Measurements from ENCODE around the gene PPARG.

PPARG gene

GRCh38 chr3:12328132-12328836, 39.4 kb downstream of the PPARG start:
- H3K79me1 ChIP-seq (replicated peaks; ENCODE audit: low read length, poor library complexity, severe bottlenecking), result peaks cover 10% of the 10 kb centered on the region
- no peak overlapping the region for H3K4ac ChIP-seq (ENCODE audit: low read depth in 1 of 2, low read length in 2 of 2)
- H2BK15ac ChIP-seq (ENCODE audit: low read depth, poor library complexity, severe bottlenecking), result no peak overlapping the region
- no peak for DNase-seq
- H3K27me3 ChIP-seq (ENCODE audit: control insufficient read depth in 1 of 2, insufficient read depth in 1 of 2, low read length in 2 of 2), result no peaks in the 10 kb centered on the region
- no peak overlapping the region for H3K4me2 ChIP-seq (ENCODE audit: low read length, poor library complexity, severe bottlenecking)
- no peak overlapping the region for H2BK5ac ChIP-seq (ENCODE audit: low read depth, low read length, poor library complexity, severe bottlenecking)
- H3K36me3 ChIP-seq (ENCODE audit: control insufficient read depth in 1 of 2, insufficient read depth in 2 of 2, low read depth in 1 of 2, low read length in 2 of 2), result peaks cover 0 to 19% of the 10 kb centered on the region in 2 experiments
- no peak overlapping the region for H4K8ac ChIP-seq (ENCODE audit: low read length)
- H4K91ac ChIP-seq (ENCODE audit: low read length), result no peak overlapping the region
- no peak overlapping the region for H3K4me3 ChIP-seq (ENCODE audit: insufficient read depth in 1 of 2, low read depth in 1 of 2, low read length in 2 of 2)
- no peak overlapping the region for H2AK5ac ChIP-seq (ENCODE audit: low read length, severe bottlenecking)
- H2BK120ac ChIP-seq (ENCODE audit: low read depth, low read length), result no peak overlapping the region
- H2AFZ ChIP-seq (ENCODE audit: low read depth, low read length), result no peak overlapping the region
- no peak overlapping the region for H3K27ac ChIP-seq (ENCODE audit: low read length, poor library complexity, severe bottlenecking)
- H3K9me3 ChIP-seq (ENCODE audit: control insufficient read depth, low read length), result no peaks in the 10 kb centered on the region
- H3K23ac ChIP-seq (ENCODE audit: low read length in 2 of 2), result no peak overlapping the region
- H3K4me1 ChIP-seq (ENCODE audit: control insufficient read depth, insufficient read depth, low read depth, low read length), result no peaks in the 10 kb centered on the region
- H3K9ac ChIP-seq (ENCODE audit: low read length), result no peak overlapping the region
- 85% methylated on average over 7 of the region's 8 CpGs for WGBS
- no peak overlapping the region for H3K18ac ChIP-seq (ENCODE audit: low read depth in 1 of 2, low read length in 2 of 2)
- no peak overlapping the region for H3K14ac ChIP-seq (ENCODE audit: low read length in 2 of 2)
- no peak overlapping the region for H2BK12ac ChIP-seq (ENCODE audit: low read length in 2 of 2)

GRCh38 chr3:12328837-12329462, 40.1 kb downstream of the PPARG start:
- no peaks in the 10 kb centered on the region for H3K4me1 ChIP-seq (ENCODE audit: control insufficient read depth, insufficient read depth, low read depth, low read length)
- peaks cover 10% of the 10 kb centered on the region for H3K79me1 ChIP-seq (replicated peaks; ENCODE audit: low read length, poor library complexity, severe bottlenecking)
- H3K23ac ChIP-seq (ENCODE audit: low read length in 2 of 2), result no peak overlapping the region
- H2BK120ac ChIP-seq (ENCODE audit: low read depth, low read length), result no peak overlapping the region
- no peak overlapping the region for H3K4me2 ChIP-seq (ENCODE audit: low read length, poor library complexity, severe bottlenecking)
- no peak overlapping the region for H4K91ac ChIP-seq (ENCODE audit: low read length)
- no peak overlapping the region for H2AK5ac ChIP-seq (ENCODE audit: low read length, severe bottlenecking)
- DNase-seq, result no peak
- no peak overlapping the region for H3K27ac ChIP-seq (ENCODE audit: low read length, poor library complexity, severe bottlenecking)
- H3K4ac ChIP-seq (ENCODE audit: low read depth in 1 of 2, low read length in 2 of 2), result no peak overlapping the region
- H2AFZ ChIP-seq (ENCODE audit: low read depth, low read length), result no peak overlapping the region
- no peaks in the 10 kb centered on the region for H3K9me3 ChIP-seq (ENCODE audit: control insufficient read depth, low read length)
- H2BK15ac ChIP-seq (ENCODE audit: low read depth, poor library complexity, severe bottlenecking), result no peak overlapping the region
- no peaks in the 10 kb centered on the region for H3K27me3 ChIP-seq (ENCODE audit: control insufficient read depth in 1 of 2, insufficient read depth in 1 of 2, low read length in 2 of 2)
- H2BK12ac ChIP-seq (ENCODE audit: low read length in 2 of 2), result no peak overlapping the region
- H2BK5ac ChIP-seq (ENCODE audit: low read depth, low read length, poor library complexity, severe bottlenecking), result no peak overlapping the region
- H3K9ac ChIP-seq (ENCODE audit: low read length), result no peak overlapping the region
- H3K4me3 ChIP-seq (ENCODE audit: insufficient read depth in 1 of 2, low read depth in 1 of 2, low read length in 2 of 2), result no peak overlapping the region
- no peak overlapping the region for H3K18ac ChIP-seq (ENCODE audit: low read depth in 1 of 2, low read length in 2 of 2)
- H3K14ac ChIP-seq (ENCODE audit: low read length in 2 of 2), result no peak overlapping the region
- 90% methylated on average over 2 of the region's 3 CpGs for WGBS
- no peak overlapping the region for H4K8ac ChIP-seq (ENCODE audit: low read length)
- peaks cover 0 to 19% of the 10 kb centered on the region in 2 experiments for H3K36me3 ChIP-seq (ENCODE audit: control insufficient read depth in 1 of 2, insufficient read depth in 2 of 2, low read depth in 1 of 2, low read length in 2 of 2)

- Histone ChIP-seq H4K8ac (ENCODE audit: low read length) (no peak overlapping the region), H3K27ac (ENCODE audit: low read length, poor library complexity, severe bottlenecking) (no peak overlapping the region), H2AFZ (ENCODE audit: low read depth, low read length) (no peak overlapping the region), H2BK12ac (ENCODE audit: low read length in 2 of 2) (no peak overlapping the region), H4K91ac (ENCODE audit: low read length) (no peak overlapping the region), H3K4ac (ENCODE audit: low read depth in 1 of 2, low read length in 2 of 2) (no peak overlapping the region), H3K9me3 (ENCODE audit: control insufficient read depth, low read length) (no peaks in the 10 kb centered on the region), H3K27me3 (ENCODE audit: control insufficient read depth in 1 of 2, insufficient read depth in 1 of 2, low read length in 2 of 2) (no peaks in the 10 kb centered on the region), H3K36me3 (ENCODE audit: control insufficient read depth in 1 of 2, insufficient read depth in 2 of 2, low read depth in 1 of 2, low read length in 2 of 2) (peaks cover 0 to 11% of the 10 kb centered on the region in 2 experiments), H3K79me1 (replicated peaks; ENCODE audit: low read length, poor library complexity, severe bottlenecking) (peaks cover 14% of the 10 kb centered on the region), H2BK120ac (ENCODE audit: low read depth, low read length) (no peak overlapping the region), H3K18ac (ENCODE audit: low read depth in 1 of 2, low read length in 2 of 2) (no peak overlapping the region), H3K4me2 (ENCODE audit: low read length, poor library complexity, severe bottlenecking) (no peak overlapping the region), H2BK15ac (ENCODE audit: low read depth, poor library complexity, severe bottlenecking) (no peak overlapping the region), H3K23ac (ENCODE audit: low read length in 2 of 2) (no peak overlapping the region), H3K9ac (ENCODE audit: low read length) (no peak overlapping the region), H3K4me3 (ENCODE audit: insufficient read depth in 1 of 2, low read depth in 1 of 2, low read length in 2 of 2) (no peak overlapping the region), H2BK5ac (ENCODE audit: low read depth, low read length, poor library complexity, severe bottlenecking) (no peak overlapping the region), H3K14ac (ENCODE audit: low read length in 2 of 2) (no peak overlapping the region), H2AK5ac (ENCODE audit: low read length, severe bottlenecking) (no peak overlapping the region), H3K4me1 (ENCODE audit: control insufficient read depth, insufficient read depth, low read depth, low read length) (peaks cover 1% of the 10 kb centered on the region)
- DNase-seq, result no peak
- WGBS, result 94% methylated on average over 3 of the region's 3 CpGs
Observed at GRCh38 chr3:12334786-12335185, 45.9 kb downstream of the PPARG start.

GRCh38 chr3:12335421-12335820, 46.6 kb downstream of the PPARG start:
- WGBS, result 100% methylated on average over 2 of the region's 3 CpGs

More at GRCh38 chr3:12335421-12335820, 46.6 kb downstream of the PPARG start:
- H3K36me3 ChIP-seq (ENCODE audit: control insufficient read depth in 1 of 2, insufficient read depth in 2 of 2, low read depth in 1 of 2, low read length in 2 of 2), result peaks cover 0 to 12% of the 10 kb centered on the region in 2 experiments
- H4K8ac ChIP-seq (ENCODE audit: low read length), result no peak overlapping the region
- no peak overlapping the region for H2AK5ac ChIP-seq (ENCODE audit: low read length, severe bottlenecking)
- H3K4me2 ChIP-seq (ENCODE audit: low read length, poor library complexity, severe bottlenecking), result no peak overlapping the region
- no peak overlapping the region for H3K27ac ChIP-seq (ENCODE audit: low read length, poor library complexity, severe bottlenecking)
- peaks cover 1% of the 10 kb centered on the region for H3K4me1 ChIP-seq (ENCODE audit: control insufficient read depth, insufficient read depth, low read depth, low read length)
- no peak overlapping the region for H2BK15ac ChIP-seq (ENCODE audit: low read depth, poor library complexity, severe bottlenecking)
- H3K9me3 ChIP-seq (ENCODE audit: control insufficient read depth, low read length), result no peaks in the 10 kb centered on the region
- H3K9ac ChIP-seq (ENCODE audit: low read length), result no peak overlapping the region
- H3K4ac ChIP-seq (ENCODE audit: low read depth in 1 of 2, low read length in 2 of 2), result no peak overlapping the region
- H3K23ac ChIP-seq (ENCODE audit: low read length in 2 of 2), result no peak overlapping the region
- H3K4me3 ChIP-seq (ENCODE audit: insufficient read depth in 1 of 2, low read depth in 1 of 2, low read length in 2 of 2), result no peak overlapping the region
- no peaks in the 10 kb centered on the region for H3K27me3 ChIP-seq (ENCODE audit: control insufficient read depth in 1 of 2, insufficient read depth in 1 of 2, low read length in 2 of 2)
- H3K14ac ChIP-seq (ENCODE audit: low read length in 2 of 2), result no peak overlapping the region
- H2AFZ ChIP-seq (ENCODE audit: low read depth, low read length), result no peak overlapping the region
- H2BK5ac ChIP-seq (ENCODE audit: low read depth, low read length, poor library complexity, severe bottlenecking), result no peak overlapping the region
- no peak overlapping the region for H3K18ac ChIP-seq (ENCODE audit: low read depth in 1 of 2, low read length in 2 of 2)
- no peak overlapping the region for H2BK12ac ChIP-seq (ENCODE audit: low read length in 2 of 2)
- H2BK120ac ChIP-seq (ENCODE audit: low read depth, low read length), result no peak overlapping the region
- DNase-seq, result no peak
- peaks cover 15% of the 10 kb centered on the region for H3K79me1 ChIP-seq (replicated peaks; ENCODE audit: low read length, poor library complexity, severe bottlenecking)
- H4K91ac ChIP-seq (ENCODE audit: low read length), result no peak overlapping the region

All from mesenchymal stem cell (in vitro differentiated cells and primary cell).